Osteoblast (primary cell): ENCODE measurements around the gene AS3MT. TPM values are rescaled to one million over a fixed set of nuclear protein-coding genes. Genes with fewer than 3 reads are reported as not detected.

Experiments used
- DNase-seq: peaks from one replicate; pipeline ENCODE4 v3.0.0; 2011; ENCODE audit warnings: low spot score, mixed read lengths; ENCODE audit not compliant: insufficient read length; ENCODE audit errors: missing footprints
- H2AFZ ChIP-seq: 2 replicates; pipeline ENCODE4 v1.6.0; 2011; ENCODE audit warnings: mild to moderate bottlenecking, low read length
- H3K27ac ChIP-seq: 2 replicates; pipeline ENCODE4 v1.5.1; 2011; ENCODE audit warnings: mild to moderate bottlenecking, low read depth, low read length, moderate library complexity
- H3K27me3 ChIP-seq: 2 replicates; pipeline ENCODE4 v1.6.0; 2012; ENCODE audit warnings: mild to moderate bottlenecking, control low read depth, inconsistent platforms, low read length, moderate library complexity; ENCODE audit not compliant: insufficient read depth
- H3K36me3 ChIP-seq: 2 replicates; pipeline ENCODE4 v1.5.1; 2011; ENCODE audit warnings: mild to moderate bottlenecking, low read length, control low read depth, moderate library complexity; ENCODE audit not compliant: insufficient read depth
- H3K4me1 ChIP-seq: 2 replicates; pipeline ENCODE4 v1.5.1; 2011; ENCODE audit warnings: mild to moderate bottlenecking, low read length, control low read depth, moderate library complexity; ENCODE audit not compliant: insufficient read depth
- H3K4me2 ChIP-seq: 2 replicates; pipeline ENCODE4 v1.6.0; 2011; ENCODE audit warnings: mild to moderate bottlenecking, low read length; ENCODE audit not compliant: insufficient read depth
- H3K4me3 ChIP-seq: fragments of 200-600 bp; sonication (generic); 3 replicates; pipeline ENCODE4 v1.5.1; 2012; ENCODE audit warnings: mild to moderate bottlenecking, low read length, inconsistent platforms; ENCODE audit not compliant: insufficient read depth
- H3K79me2 ChIP-seq: 2 replicates; pipeline ENCODE4 v1.6.0; 2012; ENCODE audit warnings: mild to moderate bottlenecking, low read length, control low read depth, inconsistent platforms; ENCODE audit not compliant: insufficient read depth
- H3K9me3 ChIP-seq: 2 replicates; pipeline ENCODE4 v1.5.1; 2011; ENCODE audit warnings: low read depth, low read length, control low read depth
- H4K20me1 ChIP-seq: 2 replicates; pipeline ENCODE4 v1.6.0; 2012; ENCODE audit warnings: mild to moderate bottlenecking, low read length, control low read depth; ENCODE audit not compliant: insufficient read depth
- CTCF ChIP-seq: IDR thresholded peaks from 2 replicates; pipeline ENCODE4 v1.5.1; 2011; ENCODE audit warnings: mild to moderate bottlenecking, low read depth, low read length, moderate library complexity; ENCODE audit errors: extremely low read depth
- total RNA-seq: library from RNA; depleted of rRNA; stranded (reverse); fragments of >200 nt; gene quantifications from 2 replicates; pipeline ENCODE4 v1.2.3, GENCODE V29; 2012

The AS3MT gene
- total RNA-seq, 1 donor, result 6.2 TPM

- Histone ChIP-seq H3K4me3 (no peak overlapping the region), H3K27ac (no peak overlapping the region), H3K36me3 (no peaks in the 10 kb centered on the region), H3K4me1 (no peaks in the 10 kb centered on the region), H3K27me3 (no peaks in the 10 kb centered on the region), H3K79me2 (no peaks in the 10 kb centered on the region), H3K4me2 (no peak overlapping the region), H2AFZ (no peak overlapping the region), H3K9me3 (no peaks in the 10 kb centered on the region), H4K20me1 (no peaks in the 10 kb centered on the region)
- DNase-seq, result no peak
- TF ChIP-seq CTCF, result no peak
Measured at GRCh38 chr10:102826148-102826796, 43.0 kb upstream of the AS3MT start.

- Histone ChIP-seq H3K36me3 (no peaks in the 10 kb centered on the region), H3K79me2 (no peaks in the 10 kb centered on the region), H3K4me2 (no peak overlapping the region), H2AFZ (no peak overlapping the region), H3K27me3 (no peaks in the 10 kb centered on the region), H3K27ac (no peak overlapping the region), H3K4me1 (no peaks in the 10 kb centered on the region), H4K20me1 (no peaks in the 10 kb centered on the region), H3K9me3 (no peaks in the 10 kb centered on the region), H3K4me3 (no peak overlapping the region)
- no peak for TF ChIP-seq CTCF
- DNase-seq, result no peak
Measured at GRCh38 chr10:102827597-102827975, 41.7 kb upstream of the AS3MT start.

GRCh38 chr10:102831322-102832071, 37.8 kb upstream of the AS3MT start:
- Histone ChIP-seq H2AFZ (no peak overlapping the region), H3K4me3 (no peak overlapping the region), H3K9me3 (no peaks in the 10 kb centered on the region), H3K27ac (no peak overlapping the region), H4K20me1 (no peaks in the 10 kb centered on the region), H3K4me2 (no peak overlapping the region), H3K4me1 (peaks cover 3% of the 10 kb centered on the region), H3K79me2 (no peaks in the 10 kb centered on the region), H3K36me3 (no peaks in the 10 kb centered on the region), H3K27me3 (no peaks in the 10 kb centered on the region)
- TF ChIP-seq CTCF, result no peak
- DNase-seq, result peak; percentile 82

GRCh38 chr10:102832248-102832647, 37.0 kb upstream of the AS3MT start:
- no peaks in the 10 kb centered on the region for H3K9me3 ChIP-seq
- no peaks in the 10 kb centered on the region for H3K79me2 ChIP-seq
- H3K36me3 ChIP-seq, result no peaks in the 10 kb centered on the region
- H3K4me1 ChIP-seq, result peaks cover 3% of the 10 kb centered on the region
- DNase-seq, result no peak
- H3K27me3 ChIP-seq, result no peaks in the 10 kb centered on the region
- TF ChIP-seq CTCF, result no peak
- no peaks in the 10 kb centered on the region for H4K20me1 ChIP-seq
- H3K4me3 ChIP-seq, result no peak overlapping the region
- no peak overlapping the region for H2AFZ ChIP-seq
- no peak overlapping the region for H3K27ac ChIP-seq
- H3K4me2 ChIP-seq, result no peak overlapping the region
